ENCODE data around the gene STXBP5L.

GRCh38 chr3:121462565-121462964, 554.6 kb downstream of the STXBP5L start:
- TF ChIP-seq CTCF (IDR thresholded peaks at IDR 0.05; ENCODE audit: low read length), result no peak
- no peak for TF ChIP-seq EZH2 (IDR thresholded peaks at IDR 0.05; ENCODE audit: borderline replicate concordance, low read length)
